Activated CD4-positive, CD25-positive, alpha-beta regulatory T cell treated with anti-CD3 and anti-CD28 coated beads, Interleukin-2, amount 50 U/mL, for 72 hours (primary cell): ENCODE measurements around the gene HRAS.

Source experiments
- DNase-seq: peaks from one replicate; pipeline ENCODE4 v3.0.0; 2021

HRAS gene

GRCh38 chr11:567011-567628 is 31.7 kb upstream of the HRAS start:
- DNase-seq = no peak

GRCh38 chr11:565921-566509 is 30.6 kb upstream of the HRAS start:
- no peak for DNase-seq

- DNase-seq = no peak
These were observed 28.6 kb upstream of the HRAS start for GRCh38 chr11:563812-564578.

- DNase-seq = no peak
These were observed 27.9 kb upstream of the HRAS start for GRCh38 chr11:563066-563811.

- no peak for DNase-seq
These were observed 26.8 kb upstream of the HRAS start for GRCh38 chr11:562046-562645.

- no peak for DNase-seq
These were observed 26.0 kb upstream of the HRAS start for GRCh38 chr11:561148-562003.

GRCh38 chr11:560305-561147 is 25.1 kb upstream of the HRAS start, which contains the start of the genes LMNTD2 and RASSF7:
TSS of gene LMNTD2 (minus strand) at chr11:560738. CDS start at chr11:560716, 22 bp downstream.
TSS of gene RASSF7 (plus strand) at chr11:560970. CDS start at chr11:561769, 799 bp downstream.
- peak; percentile 97 for DNase-seq

GRCh38 chr11:559712-560304 is 24.4 kb upstream of the HRAS start:
- no peak for DNase-seq

- no peak for DNase-seq
These were observed 23.7 kb upstream of the HRAS start for GRCh38 chr11:559020-559620.

GRCh38 chr11:558503-558902 is 23.1 kb upstream of the HRAS start:
- no peak for DNase-seq

- no peak for DNase-seq
These were observed 22.2 kb upstream of the HRAS start for GRCh38 chr11:557328-558132.

- no peak for DNase-seq
These were observed 21.4 kb upstream of the HRAS start for GRCh38 chr11:556662-557256.

- no peak for DNase-seq
These were observed 20.6 kb upstream of the HRAS start for GRCh38 chr11:555780-556661.

- DNase-seq = no peak
These were observed 19.9 kb upstream of the HRAS start for GRCh38 chr11:555227-555779.

- DNase-seq = peak; percentile 74
These were observed 19.3 kb upstream of the HRAS start for GRCh38 chr11:554428-555226.

- DNase-seq = no peak
These were observed 18.6 kb upstream of the HRAS start for GRCh38 chr11:553988-554340.
